HFF-Myc (cell line): ENCODE data around the gene PXN.
A peak's percentile ranks its signal among the peaks of the same experiment; 100 is the strongest.
"Not testable (repeated sequence)": the region's sequence is repeated elsewhere in the genome, so short reads cannot be mapped to it uniquely, and the experiment has no call there.

Experiments
- DNase-seq: peaks from one replicate; pipeline ENCODE4 v3.0.0-alpha.2; 2011; ENCODE audit warnings: low read depth; ENCODE audit errors: extremely low read depth
- H3K4me3 ChIP-seq: replicated peaks from 2 replicates; pipeline ENCODE4 v1.5.1; 2011; ENCODE audit warnings: low read depth, mild to moderate bottlenecking, control low read depth, low read length
- CTCF ChIP-seq: IDR thresholded peaks from 2 replicates; pipeline ENCODE4 v1.5.1; 2012; ENCODE audit warnings: mild to moderate bottlenecking, low read depth, low read length, control low read depth; ENCODE audit errors: missing control alignments

Gene PXN

GRCh38 chr12:120261951-120262851 lies 3.3 kb downstream of the PXN start:
- H3K4me3 ChIP-seq = peak overlapping the region; percentile 70
- DNase-seq = no peak
- TF ChIP-seq CTCF = no peak

DNA sequence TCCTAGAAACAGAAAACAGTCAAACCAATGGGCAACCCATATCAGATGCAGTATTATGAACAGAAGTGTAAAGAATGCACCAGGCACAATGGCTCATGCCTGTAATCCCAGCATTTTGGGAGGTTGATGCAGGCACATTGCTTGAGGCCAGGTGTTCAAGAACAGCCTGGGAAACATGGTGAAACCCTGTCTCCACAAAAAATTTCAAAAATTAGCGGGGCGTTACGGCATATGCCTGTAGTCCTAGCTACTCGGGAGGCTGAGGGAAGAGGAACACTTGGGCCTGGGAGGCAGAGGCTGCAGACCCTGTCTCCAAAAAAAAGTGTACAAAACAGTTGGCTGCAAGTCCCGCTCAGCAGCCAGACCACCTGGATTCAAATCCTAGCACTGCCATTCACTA lies 4.9 kb downstream of the PXN start:
- no peak overlapping the region for H3K4me3 ChIP-seq
- no peak for DNase-seq

GRCh38 chr12:120259418-120260202 lies 5.9 kb downstream of the PXN start:
- DNase-seq = no peak
- no peak for TF ChIP-seq CTCF
- H3K4me3 ChIP-seq = no peak overlapping the region

More for the DNA sequence above, 4.9 kb downstream of the PXN start:
- no peak for TF ChIP-seq CTCF

GRCh38 chr12:120258323-120258896 lies 7.1 kb downstream of the PXN start:
- TF ChIP-seq CTCF = no peak
- no peak overlapping the region for H3K4me3 ChIP-seq
- no peak for DNase-seq

GRCh38 chr12:120257041-120257821 lies 8.3 kb downstream of the PXN start:
- no peak for TF ChIP-seq CTCF
- peak; percentile 75 for DNase-seq
- H3K4me3 ChIP-seq = peak overlapping the region; percentile 3; the same call in 1 of the 2 replicates

DNA sequence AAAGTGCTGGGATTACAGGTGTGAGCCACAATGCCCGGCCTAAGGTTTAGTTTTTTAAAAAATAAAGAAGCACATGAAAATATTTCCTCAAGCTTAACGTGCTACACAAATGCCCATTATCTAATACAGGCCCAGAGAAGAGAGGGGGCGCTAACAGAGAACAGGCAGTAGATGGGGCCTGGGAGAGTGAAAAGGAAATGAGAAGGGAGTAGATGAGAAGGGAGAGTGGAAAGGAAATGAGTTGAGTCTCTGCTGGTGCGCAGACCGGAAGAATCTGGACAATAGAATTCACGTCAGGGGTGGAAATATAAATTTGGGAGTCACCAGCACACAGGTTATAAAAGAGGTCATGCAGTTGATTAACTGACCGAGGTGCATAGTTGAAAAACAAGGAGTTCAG lies 10.7 kb downstream of the PXN start:
- H3K4me3 ChIP-seq = no peak overlapping the region
- DNase-seq = no peak
- TF ChIP-seq CTCF = no peak

DNA sequence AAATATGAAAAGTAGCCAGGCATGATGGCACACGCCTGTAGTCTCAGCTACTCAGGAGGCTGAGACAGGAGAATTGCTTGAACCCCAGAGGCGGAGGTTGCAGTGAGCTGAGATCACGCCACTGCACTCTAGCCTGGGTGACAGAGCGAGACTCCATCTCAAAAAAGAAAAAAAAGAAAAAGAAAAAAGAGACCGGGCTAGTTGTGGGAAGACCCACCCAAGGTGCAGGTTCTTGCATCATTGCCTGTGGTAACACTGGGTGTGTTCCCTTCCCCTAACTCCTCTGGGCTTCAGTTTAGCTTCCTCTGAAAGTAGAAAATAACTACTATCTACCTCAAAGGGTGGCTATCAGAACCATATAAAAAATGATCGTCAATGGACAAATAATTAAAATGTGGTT lies 12.2 kb downstream of the PXN start:
- not testable (repeated sequence) for H3K4me3 ChIP-seq, DNase-seq
